HG02798 (cell line): ENCODE results near the gene CENPB.
"Not testable (repeated sequence)": the region's sequence is repeated elsewhere in the genome, so short reads cannot be mapped to it uniquely, and the experiment has no call there.

Experiments
- ATAC-seq: cut with Tn5 transposase; IDR thresholded peaks from one replicate; pipeline ENCODE4 v1.9.1; 2021; ENCODE audit warnings: mild to moderate bottlenecking; ENCODE audit not compliant: unreplicated experiment, poor library complexity

The CENPB gene

GRCh38 chr20:3786665-3787323 is at the start of gene CENPB:
TSS of gene CENPB (minus strand) at chr20:3786740. CDS start at chr20:3786483, 257 bp downstream.
- peak; percentile 92 for ATAC-seq

- no peak for ATAC-seq
Observed at GRCh38 chr20:3836132-3836531, 49.6 kb upstream of the CENPB start.

GRCh38 chr20:3829891-3830290 is 43.4 kb upstream of the CENPB start:
- ATAC-seq, result not testable (repeated sequence)

- no peak for ATAC-seq
Observed at GRCh38 chr20:3828798-3829197, 42.3 kb upstream of the CENPB start.

GRCh38 chr20:3826420-3826819 is 39.9 kb upstream of the CENPB start:
- ATAC-seq, result no peak

- no peak for ATAC-seq
Observed at GRCh38 chr20:3825526-3825925, 39.0 kb upstream of the CENPB start.

- no peak for ATAC-seq
Observed at GRCh38 chr20:3823881-3824280, 37.3 kb upstream of the CENPB start.

- ATAC-seq, result no peak
Observed at GRCh38 chr20:3821996-3822395, 35.5 kb upstream of the CENPB start.

- ATAC-seq, result no peak
Observed at GRCh38 chr20:3820901-3821727, 34.6 kb upstream of the CENPB start.

GRCh38 chr20:3820048-3820900 is 33.7 kb upstream of the CENPB start, which contains the start of gene AP5S1:
TSS of gene AP5S1 (plus strand) at chr20:3820547. CDS start at chr20:3822118, 1,571 bp downstream.
- peak; percentile 89 for ATAC-seq

- no peak for ATAC-seq
Observed at GRCh38 chr20:3819411-3820047, 33.0 kb upstream of the CENPB start.

- no peak for ATAC-seq
Observed at GRCh38 chr20:3818155-3819151, 31.9 kb upstream of the CENPB start.

GRCh38 chr20:3815703-3816315 is 29.3 kb upstream of the CENPB start:
- ATAC-seq, result no peak

- no peak for ATAC-seq
Observed at GRCh38 chr20:3814928-3815495, 28.5 kb upstream of the CENPB start.

- ATAC-seq, result no peak
Observed at GRCh38 chr20:3813848-3814581, 27.5 kb upstream of the CENPB start.

GRCh38 chr20:3812975-3813847 is 26.7 kb upstream of the CENPB start:
- ATAC-seq, result no peak

GRCh38 chr20:3812259-3812681 is 25.7 kb upstream of the CENPB start:
- ATAC-seq, result no peak
